GM13976 (cell line): ENCODE measurements around the gene PRRC2B.
"Not testable (repeated sequence)": the region's sequence is repeated elsewhere in the genome, so short reads cannot be mapped to it uniquely, and the experiment has no call there.

Experiments
- DNase-seq: peaks from one replicate; pipeline ENCODE4 v3.0.0; 2012; ENCODE audit warnings: low spot score
- in situ Hi-C: fragments of 300-500 bp; cut with MboI; formaldehyde crosslinking; loops from one replicate; pipeline ENCODE4 v1.12.0; 2022; ENCODE audit warnings: low sequenced_read_pairs, mixed read lengths, inconsistent platforms; ENCODE audit not compliant: unreplicated experiment
- TF ChIP-seq, protein P1 (sequence below): IDR thresholded peaks from 2 replicates; pipeline ENCODE4 v1.5.1; 2012; ENCODE audit warnings: borderline replicate concordance, mild to moderate bottlenecking; ENCODE audit not compliant: insufficient read depth; ENCODE audit errors: extremely low read depth, missing control alignments, control extremely low read depth

Gene PRRC2B

DNA sequence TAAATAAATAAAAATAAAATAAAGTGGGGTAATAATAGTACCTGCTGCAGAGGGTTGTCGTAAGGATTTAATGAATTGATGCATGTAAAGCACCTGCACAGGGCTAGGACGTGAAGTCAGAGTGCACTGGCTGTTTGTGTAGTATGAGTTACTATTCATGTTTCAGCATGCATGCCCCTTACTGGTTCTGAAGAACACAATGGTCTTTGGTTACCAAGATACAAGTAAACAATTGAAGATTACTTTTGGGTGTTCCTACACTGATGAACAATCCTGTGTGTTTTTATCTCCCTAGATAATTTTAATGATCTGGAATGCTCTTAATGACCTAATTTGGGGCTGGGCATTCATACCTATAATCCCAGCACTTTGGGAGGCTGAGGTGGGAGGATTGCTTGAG is 23.2 kb upstream of the PRRC2B start:
- DNase-seq = no peak
- in situ Hi-C loops = loop anchor here (10.0 kb wide), 1 partner anchor 374 kb away; the partner anchor contains the start of gene RAPGEF1

DNA sequence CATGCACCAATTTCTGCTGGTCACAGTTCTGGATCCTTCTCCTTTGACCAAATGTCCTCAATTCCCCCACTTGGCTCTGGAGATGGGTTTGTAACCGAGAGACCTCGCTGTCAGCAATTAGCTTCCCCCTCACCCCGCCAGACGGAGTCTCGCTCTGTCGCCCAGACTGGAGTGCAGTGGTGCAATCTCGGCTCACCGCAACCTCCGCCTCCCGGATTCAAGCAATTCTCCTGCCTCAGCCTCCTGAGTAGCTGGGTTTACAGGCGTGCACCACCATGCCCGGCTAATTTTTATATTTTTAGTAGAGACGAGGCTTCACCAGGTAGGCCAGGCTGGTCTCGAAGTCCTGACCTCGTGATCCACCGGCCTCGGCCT is 21.3 kb upstream of the PRRC2B start:
- DNase-seq = not testable (repeated sequence)
- in situ Hi-C loops = loop anchor here (10.0 kb wide), 1 partner anchor 372 kb away; the partner anchor contains the start of gene RAPGEF1

More for the DNA sequence above, 23.2 kb upstream of the PRRC2B start:
- TF ChIP-seq, protein P1, sequence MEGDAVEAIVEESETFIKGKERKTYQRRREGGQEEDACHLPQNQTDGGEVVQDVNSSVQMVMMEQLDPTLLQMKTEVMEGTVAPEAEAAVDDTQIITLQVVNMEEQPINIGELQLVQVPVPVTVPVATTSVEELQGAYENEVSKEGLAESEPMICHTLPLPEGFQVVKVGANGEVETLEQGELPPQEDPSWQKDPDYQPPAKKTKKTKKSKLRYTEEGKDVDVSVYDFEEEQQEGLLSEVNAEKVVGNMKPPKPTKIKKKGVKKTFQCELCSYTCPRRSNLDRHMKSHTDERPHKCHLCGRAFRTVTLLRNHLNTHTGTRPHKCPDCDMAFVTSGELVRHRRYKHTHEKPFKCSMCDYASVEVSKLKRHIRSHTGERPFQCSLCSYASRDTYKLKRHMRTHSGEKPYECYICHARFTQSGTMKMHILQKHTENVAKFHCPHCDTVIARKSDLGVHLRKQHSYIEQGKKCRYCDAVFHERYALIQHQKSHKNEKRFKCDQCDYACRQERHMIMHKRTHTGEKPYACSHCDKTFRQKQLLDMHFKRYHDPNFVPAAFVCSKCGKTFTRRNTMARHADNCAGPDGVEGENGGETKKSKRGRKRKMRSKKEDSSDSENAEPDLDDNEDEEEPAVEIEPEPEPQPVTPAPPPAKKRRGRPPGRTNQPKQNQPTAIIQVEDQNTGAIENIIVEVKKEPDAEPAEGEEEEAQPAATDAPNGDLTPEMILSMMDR = no peak

DNA sequence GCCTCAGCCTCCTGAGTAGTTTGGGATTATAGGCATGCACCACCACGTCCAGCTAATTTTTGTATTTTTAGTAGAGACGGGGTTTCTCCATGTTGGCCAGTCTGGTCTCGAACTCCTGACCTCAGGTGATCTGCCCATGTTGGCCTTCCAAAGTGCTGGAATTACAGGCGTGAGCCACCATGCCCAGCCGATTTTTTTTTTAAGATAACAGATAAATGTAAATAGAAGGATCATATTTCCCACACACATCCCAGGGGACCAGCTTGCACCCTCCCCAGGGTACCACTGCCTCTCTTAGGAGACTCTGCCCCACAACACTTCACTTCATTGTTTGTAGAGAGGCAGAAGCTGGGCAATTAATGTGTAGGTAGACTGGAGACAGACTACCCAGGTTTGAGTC is 19.2 kb upstream of the PRRC2B start:
- in situ Hi-C loops = loop anchor here (10.0 kb wide), 1 partner anchor 370 kb away; the partner anchor contains the start of gene RAPGEF1
- DNase-seq = not testable (repeated sequence)

DNA sequence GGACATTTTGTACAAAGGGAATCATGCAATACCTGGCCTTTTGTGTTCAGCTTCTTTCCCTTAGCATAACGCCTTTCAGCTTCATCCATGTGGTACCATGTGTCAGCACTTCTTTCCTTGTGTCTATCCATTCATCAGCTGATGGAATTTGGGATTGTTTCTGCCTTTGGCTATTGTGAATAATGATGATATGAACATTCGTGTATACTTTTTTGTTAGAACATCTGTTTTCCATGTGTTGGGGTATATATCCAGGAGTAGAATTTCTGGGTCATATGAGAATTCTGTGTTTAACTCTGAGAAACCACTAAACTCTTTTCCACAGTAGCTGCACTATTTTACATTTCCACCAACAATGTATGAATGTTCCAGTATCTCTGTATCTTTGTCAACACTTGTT is 14.8 kb upstream of the PRRC2B start:
- no peak for DNase-seq
- in situ Hi-C loops = loop anchor here (10.0 kb wide), 1 partner anchor 366 kb away; the partner anchor contains the start of gene RAPGEF1
- TF ChIP-seq, protein P1 = no peak

DNA sequence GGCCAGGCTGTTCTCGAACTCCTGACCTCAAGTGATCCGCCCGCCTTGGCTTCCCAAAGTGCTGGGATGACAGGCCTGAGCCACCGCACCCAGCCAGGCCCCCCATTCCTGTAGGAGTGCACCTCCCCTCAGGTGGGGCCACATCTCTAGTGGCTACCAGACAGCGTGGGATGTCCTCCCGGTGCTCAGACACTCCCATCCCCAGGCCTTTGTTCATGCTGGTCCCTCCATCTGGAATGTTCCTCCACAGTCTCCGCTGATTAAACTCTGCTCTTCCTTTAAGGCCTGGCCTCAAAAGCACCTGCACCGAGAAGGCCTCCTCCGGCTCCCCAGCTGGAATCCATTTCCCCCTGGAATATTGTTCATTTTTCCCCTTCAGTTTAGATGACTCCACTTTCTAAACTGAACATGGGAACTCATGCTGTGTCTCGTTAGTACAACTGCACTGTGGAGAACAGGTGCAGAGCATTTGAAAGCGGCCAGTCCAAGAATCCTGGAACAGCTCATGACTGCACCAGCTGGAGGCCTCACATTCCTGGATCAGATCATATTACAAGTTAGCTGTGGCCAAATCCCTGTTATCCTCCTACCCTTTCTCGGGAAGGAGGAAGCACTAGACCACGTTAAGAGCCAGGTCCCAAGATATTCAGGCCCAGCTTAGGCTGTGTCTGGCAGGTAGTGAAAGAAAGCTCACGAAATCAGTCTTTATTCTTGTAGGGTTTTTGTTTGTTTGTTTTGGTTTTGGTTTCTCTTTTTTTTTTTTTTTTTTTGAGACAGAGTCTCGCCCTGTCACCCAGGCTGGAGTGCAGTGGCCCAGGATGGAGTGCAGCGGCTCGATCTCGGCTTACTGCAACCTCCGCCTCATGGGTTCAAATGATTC is 10.8 kb upstream of the PRRC2B start:
- TF ChIP-seq, protein P1 = no peak
- peak; percentile 19 for DNase-seq
- in situ Hi-C loops = no loop called here

DNA sequence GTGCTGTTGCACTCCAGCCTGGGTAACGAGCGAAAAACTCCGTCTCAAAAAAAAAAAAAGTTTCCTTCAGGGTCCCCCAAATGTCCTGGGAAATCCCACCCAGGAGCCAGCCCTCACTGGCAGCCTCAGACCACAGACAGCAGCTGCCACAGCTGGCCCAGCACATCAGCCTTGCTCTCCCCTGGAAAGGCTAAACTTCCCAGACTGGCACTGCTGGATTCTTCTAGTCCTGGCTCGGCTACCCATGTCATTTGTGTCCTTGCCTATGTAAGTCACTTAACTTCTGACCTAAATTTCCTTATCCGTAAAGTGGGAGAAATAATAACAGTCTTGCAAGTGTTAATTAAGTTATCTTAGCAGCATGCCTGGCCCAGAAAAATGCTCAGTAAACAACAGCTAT is 8.6 kb upstream of the PRRC2B start:
- no peak for DNase-seq
- in situ Hi-C loops = no loop called here
- TF ChIP-seq, protein P1 = no peak

DNA sequence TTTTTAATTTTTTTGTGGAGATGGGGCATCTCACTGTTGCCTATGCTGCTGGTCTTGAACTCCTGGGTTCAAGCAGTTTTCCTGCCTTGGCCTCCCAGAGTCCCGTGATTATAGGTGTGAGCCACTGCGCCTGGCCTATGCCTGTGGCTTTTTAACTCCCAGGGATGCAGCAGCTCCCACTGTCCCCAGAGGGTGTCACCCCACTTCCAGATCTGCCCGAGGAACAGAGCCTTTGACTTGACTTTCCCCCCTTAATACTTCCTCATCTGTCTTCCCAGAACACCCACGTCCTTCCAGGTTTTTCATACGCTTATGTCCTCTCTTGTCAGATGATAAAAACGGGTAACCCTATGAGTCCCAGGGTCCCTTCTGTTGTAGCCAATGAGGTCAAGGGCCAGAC is 7.6 kb upstream of the PRRC2B start:
- TF ChIP-seq, protein P1 = no peak
- DNase-seq = no peak
- in situ Hi-C loops = no loop called here

DNA sequence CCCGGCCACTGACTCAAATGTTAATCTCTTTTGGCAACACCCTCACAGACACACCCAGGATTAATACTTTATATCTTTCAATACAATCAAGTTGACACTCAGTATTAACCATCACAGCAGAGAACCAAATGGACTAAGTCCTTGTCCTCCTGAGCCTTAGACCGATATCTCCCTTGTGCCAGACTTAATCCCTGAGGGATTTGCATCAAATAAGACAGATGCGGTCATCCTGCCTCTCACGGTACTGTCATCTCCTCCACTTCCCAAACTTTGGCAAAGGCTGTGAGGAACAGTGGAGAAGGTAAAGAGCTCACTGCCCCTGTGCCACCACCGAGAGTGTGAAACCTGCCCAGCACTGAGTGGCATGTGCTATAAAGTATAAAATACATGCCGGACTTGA is 6.5 kb upstream of the PRRC2B start:
- no peak for DNase-seq
- TF ChIP-seq, protein P1 = no peak
- in situ Hi-C loops = no loop called here
